HEK293T (cell line): ENCODE measurements around the gene EFHB.
A peak's percentile ranks its signal among the peaks of the same experiment; 100 is the strongest.

Experiments used
- FOXA1 ChIP-seq: fragments of 450-650 bp; IDR thresholded peaks from 2 replicates; pipeline ENCODE4 v1.6.1; 2016; ENCODE audit warnings: mild to moderate bottlenecking
- FOXK2 ChIP-seq: fragments of 450-650 bp; IDR thresholded peaks from 2 replicates; pipeline ENCODE4 v1.6.1; 2016; ENCODE audit warnings: mild to moderate bottlenecking
- FOXM1 ChIP-seq: fragments of 450-650 bp; IDR thresholded peaks from 2 replicates; pipeline ENCODE4 v1.6.1; 2017; ENCODE audit warnings: mild to moderate bottlenecking, borderline replicate concordance
- L3MBTL2 ChIP-seq: fragments of 450-650 bp; conservative IDR thresholded peaks from 2 replicates; pipeline ENCODE4 v1.6.1; 2016; ENCODE audit warnings: mild to moderate bottlenecking
- NFRKB ChIP-seq: fragments of 450-650 bp; IDR thresholded peaks from 2 replicates; pipeline ENCODE4 v1.6.1; 2016; ENCODE audit warnings: mild to moderate bottlenecking, moderate library complexity
- PKNOX1 ChIP-seq: fragments of 450-650 bp; IDR thresholded peaks from 2 replicates; pipeline ENCODE4 v1.6.1; 2016

- TF ChIP-seq PKNOX1 (no peak), FOXA1 (no peak), FOXM1 (peak; percentile 14; the same call in 1 of the 2 replicates), FOXK2 (no peak), L3MBTL2 (peak; percentile 74; the same call in 1 of the 2 replicates), NFRKB (0 out of 2 replicates have a peak, but pooled peaks have one; percentile 81)
Measured at GRCh38 chr3:19946832-19947548, 13.0 kb upstream of the EFHB start, which contains the start of gene RAB5A.
